Testis (tissue), 3 donors: ENCODE data around the gene GPR161. TPM values are rescaled to one million over a fixed set of nuclear protein-coding genes. Genes with fewer than 3 reads are reported as not detected.

ENCODE experiments used
- DNase-seq: peaks from one replicate; pipeline ENCODE4 v3.0.0-alpha.2; 2019
- H3K27ac ChIP-seq, 2 donors: fragments of 200-600 bp; sonication (generic); one replicate each; pipeline ENCODE4 v1.5.1; 2019
- H3K27me3 ChIP-seq: fragments of 200-600 bp; sonication (generic); one replicate; pipeline ENCODE4 v1.5.1; 2019
- H3K36me3 ChIP-seq: fragments of 200-600 bp; sonication (generic); one replicate; pipeline ENCODE4 v1.5.1; 2017; ENCODE audit warnings: low read depth; ENCODE audit errors: missing control alignments
- H3K4me1 ChIP-seq: fragments of 200-600 bp; sonication (generic); one replicate; pipeline ENCODE4 v1.5.1; 2019
- H3K4me3 ChIP-seq, 2 donors: fragments of 200-600 bp; sonication (generic); one replicate each; pipeline ENCODE4 v1.5.1; 2017 to 2019
- H3K9me3 ChIP-seq: fragments of 200-600 bp; sonication (generic); one replicate; pipeline ENCODE4 v1.5.1; 2017
- POLR2A ChIP-seq: fragments of 450-650 bp; IDR thresholded peaks from one replicate; pipeline ENCODE4 v1.6.1; 2017; ENCODE audit warnings: antibody characterized with exemption, mild to moderate bottlenecking, moderate library complexity
- WGBS, 2 donors: methylation state at CpG; one replicate each; pipeline ENCODE4 v1.1.5; 2018; 5-methylcytosine and 5-hydroxymethylcytosine counted together
- intact Hi-C: fragments of 100-400 bp; cut with DNase I; formaldehyde crosslinking; loops from one replicate; pipeline ENCODE4 v1.15.1; 2023; ENCODE audit warnings: low total_unique reads
- polyA plus RNA-seq: library from polyadenylated mRNA; stranded (reverse); fragments of 350-450 nt; fragmentation: Illumina TruSeq; extraction: RNeasy Lipid Tissue Mini Kit (QIAGEN cat#74804); gene quantifications from one replicate; pipeline ENCODE4 v1.2.3, GENCODE V29; 2014; ENCODE audit warnings: low read depth, low replicate concordance; ENCODE audit not compliant: insufficient read depth
- total RNA-seq, 2 donors: library from RNA; depleted of rRNA; stranded (reverse); fragments of >200 nt; gene quantifications; one replicate each; pipeline ENCODE4 v1.2.3, GENCODE V29; 2016
- TF ChIP-seq, protein P1 (sequence below), 3 experiments: fragments of 450-650 bp in 2 of 3; fragments of 200-600 bp in 1 of 3; sonication (generic) in 1 of 3; IDR thresholded peaks; one replicate each; pipeline ENCODE4 v1.5.1; 2016 to 2019; ENCODE audit warnings: antibody characterized with exemption in 3 of 3, mild to moderate bottlenecking in 2 of 3, moderate library complexity in 1 of 3

GPR161 gene
- total and polyA plus RNA-seq, 3 donors from 2014 or later: 3.7 to 6.7 (median 6.1) TPM

DNA sequence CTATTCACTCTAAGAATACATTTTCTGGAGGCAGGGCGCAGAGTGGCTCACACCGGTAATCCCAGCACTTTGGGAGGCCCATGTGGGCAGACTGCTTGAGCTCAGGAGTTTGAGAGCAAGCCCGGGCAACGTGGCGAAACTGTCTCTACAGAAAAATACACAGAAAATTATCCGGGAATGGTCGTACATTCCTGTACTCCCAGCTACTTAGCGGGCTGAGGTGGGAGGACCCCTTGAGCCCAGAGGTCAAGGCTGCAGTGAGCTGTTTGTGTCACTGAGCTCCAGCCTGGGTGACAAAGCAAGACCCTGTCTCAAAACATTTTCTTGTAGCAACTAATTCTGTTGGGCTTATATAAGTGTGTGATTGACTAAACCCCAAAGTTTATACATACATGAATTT, 30.5 kb downstream of the GPR161 start:
- no peak for TF ChIP-seq POLR2A
- TF ChIP-seq, protein P1, sequence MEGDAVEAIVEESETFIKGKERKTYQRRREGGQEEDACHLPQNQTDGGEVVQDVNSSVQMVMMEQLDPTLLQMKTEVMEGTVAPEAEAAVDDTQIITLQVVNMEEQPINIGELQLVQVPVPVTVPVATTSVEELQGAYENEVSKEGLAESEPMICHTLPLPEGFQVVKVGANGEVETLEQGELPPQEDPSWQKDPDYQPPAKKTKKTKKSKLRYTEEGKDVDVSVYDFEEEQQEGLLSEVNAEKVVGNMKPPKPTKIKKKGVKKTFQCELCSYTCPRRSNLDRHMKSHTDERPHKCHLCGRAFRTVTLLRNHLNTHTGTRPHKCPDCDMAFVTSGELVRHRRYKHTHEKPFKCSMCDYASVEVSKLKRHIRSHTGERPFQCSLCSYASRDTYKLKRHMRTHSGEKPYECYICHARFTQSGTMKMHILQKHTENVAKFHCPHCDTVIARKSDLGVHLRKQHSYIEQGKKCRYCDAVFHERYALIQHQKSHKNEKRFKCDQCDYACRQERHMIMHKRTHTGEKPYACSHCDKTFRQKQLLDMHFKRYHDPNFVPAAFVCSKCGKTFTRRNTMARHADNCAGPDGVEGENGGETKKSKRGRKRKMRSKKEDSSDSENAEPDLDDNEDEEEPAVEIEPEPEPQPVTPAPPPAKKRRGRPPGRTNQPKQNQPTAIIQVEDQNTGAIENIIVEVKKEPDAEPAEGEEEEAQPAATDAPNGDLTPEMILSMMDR (IDR thresholded peaks at IDR 0.05): no peak
- H3K36me3 ChIP-seq: no peaks in the 10 kb centered on the region
- H3K4me1 ChIP-seq: no peaks in the 10 kb centered on the region
- 67% methylated on average over 7 to 8 of the region's 8 CpGs for WGBS, 2 donors
- no peaks in the 10 kb centered on the region for H3K9me3 ChIP-seq
- intact Hi-C loops: no loop called here
- DNase-seq: no peak
- H3K4me3 ChIP-seq: no peak overlapping the region
- no peak overlapping the region for H3K27ac ChIP-seq
- no peaks in the 10 kb centered on the region for H3K27me3 ChIP-seq

DNA sequence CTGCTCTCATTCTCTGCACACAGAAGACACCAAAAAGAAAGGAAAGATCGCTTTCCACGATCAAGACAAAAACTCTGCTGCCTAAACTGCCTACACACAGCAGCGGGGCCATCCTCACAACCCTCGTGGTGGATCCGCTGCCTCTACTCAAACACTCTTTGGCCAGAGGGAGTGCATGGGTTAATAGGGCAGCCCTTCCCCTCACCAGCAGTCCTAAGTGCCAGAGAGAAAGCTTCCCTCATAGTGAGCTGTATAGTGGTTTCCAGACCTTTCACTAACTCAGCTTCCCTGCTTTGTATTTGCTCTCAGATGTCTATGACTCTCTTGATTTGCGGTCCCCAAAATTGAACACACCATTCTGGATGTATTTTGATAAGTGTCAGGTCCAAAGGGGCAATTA, 30.9 kb downstream of the GPR161 start:
- no peaks in the 10 kb centered on the region for H3K4me1 ChIP-seq
- H3K4me3 ChIP-seq: no peak overlapping the region
- DNase-seq: no peak
- intact Hi-C loops: no loop called here
- WGBS, 2 donors: 89 to 99% methylated on average over 6 of the region's 6 CpGs
- no peak for TF ChIP-seq POLR2A
- TF ChIP-seq, protein P1 (IDR thresholded peaks at IDR 0.05): no peak
- H3K36me3 ChIP-seq: no peaks in the 10 kb centered on the region
- no peak overlapping the region for H3K27ac ChIP-seq
- no peaks in the 10 kb centered on the region for H3K9me3 ChIP-seq
- H3K27me3 ChIP-seq: no peaks in the 10 kb centered on the region

DNA sequence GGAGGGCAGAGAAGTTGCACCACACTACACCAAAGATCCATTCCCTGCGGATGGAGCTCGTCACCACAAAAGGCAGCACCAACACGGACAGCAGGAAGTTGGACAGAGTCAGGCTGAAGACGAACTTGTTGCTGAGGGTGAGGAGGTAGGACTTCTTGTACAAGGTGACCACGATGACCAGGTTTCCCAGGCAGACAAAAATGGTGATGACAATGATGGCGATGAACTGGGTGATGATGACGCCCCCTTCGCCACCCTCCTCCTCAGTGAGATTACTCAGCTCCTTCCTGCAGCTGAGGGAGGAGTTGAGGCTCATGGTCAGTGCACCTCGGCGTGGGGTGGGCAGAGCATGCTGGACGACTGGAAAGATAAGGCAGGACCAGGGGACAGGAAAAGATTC, 32.2 kb downstream of the GPR161 start:
- Histone ChIP-seq H3K36me3 (no peaks in the 10 kb centered on the region), H3K9me3 (no peaks in the 10 kb centered on the region), H3K4me3 (no peak overlapping the region), H3K27ac (no peak overlapping the region), H3K4me1 (peaks cover under 1% of the 10 kb centered on the region), H3K27me3 (no peaks in the 10 kb centered on the region)
- 89 to 94% methylated on average over 8 to 11 of the region's 11 CpGs for WGBS, 2 donors
- intact Hi-C loops: no loop called here
- TF ChIP-seq POLR2A: no peak
- TF ChIP-seq, protein P1 (IDR thresholded peaks at IDR 0.05): no peak
- no peak for DNase-seq

DNA sequence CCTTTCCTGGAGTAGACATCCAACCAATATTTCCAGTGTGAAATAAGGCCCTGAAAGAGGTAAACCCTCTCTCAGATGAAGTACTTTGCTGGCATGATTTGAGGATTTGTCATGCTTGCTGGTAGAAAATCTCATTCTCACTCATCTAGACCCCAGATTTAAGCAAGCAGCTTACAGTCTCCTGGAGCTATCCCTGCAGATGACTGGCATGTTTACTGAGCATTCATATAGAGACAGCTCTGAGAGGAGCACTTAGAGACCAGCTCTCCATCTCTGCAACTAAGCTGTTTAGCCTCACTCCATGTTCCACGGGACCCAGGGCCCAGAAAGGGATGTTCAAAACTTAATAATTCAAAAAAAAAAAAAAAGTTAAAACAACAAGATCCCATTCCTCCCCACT, 34.2 kb downstream of the GPR161 start:
- no peak for DNase-seq
- H3K4me3 ChIP-seq: no peak overlapping the region
- no peaks in the 10 kb centered on the region for H3K9me3 ChIP-seq
- H3K27me3 ChIP-seq: no peaks in the 10 kb centered on the region
- WGBS, 2 donors: 76 to 84% methylated on average over 1 of the region's 1 CpG
- H3K27ac ChIP-seq: no peak overlapping the region
- no peak for TF ChIP-seq POLR2A
- TF ChIP-seq, protein P1 (IDR thresholded peaks at IDR 0.05): no peak
- H3K4me1 ChIP-seq: peaks cover 8% of the 10 kb centered on the region
- intact Hi-C loops: no loop called here
- H3K36me3 ChIP-seq: no peaks in the 10 kb centered on the region

GRCh38 chr1:168101336-168101735, 35.4 kb downstream of the GPR161 start:
- peaks cover 8% of the 10 kb centered on the region for H3K4me1 ChIP-seq
- DNase-seq: no peak
- H3K27ac ChIP-seq: no peak overlapping the region
- H3K27me3 ChIP-seq: no peaks in the 10 kb centered on the region
- intact Hi-C loops: no loop called here
- 82 to 84% methylated on average over 6 to 8 of the region's 8 CpGs for WGBS, 2 donors
- no peak for TF ChIP-seq POLR2A
- TF ChIP-seq, protein P1 (IDR thresholded peaks at IDR 0.05): no peak
- H3K9me3 ChIP-seq: no peaks in the 10 kb centered on the region
- H3K36me3 ChIP-seq: no peaks in the 10 kb centered on the region
- H3K4me3 ChIP-seq: no peak overlapping the region
